Endometrial microvascular endothelial cells (primary cell): ENCODE results near the gene AKAP1. TPM values are rescaled to one million over a fixed set of nuclear protein-coding genes. Genes with fewer than 3 reads are reported as not detected.
"Not testable (repeated sequence)": the region's sequence is repeated elsewhere in the genome, so short reads cannot be mapped to it uniquely, and the experiment has no call there.

Source experiments
- in situ Hi-C: cut with HindIII; loops from 2 replicates; pipeline ENCODE4 v1.10.0; 2017; ENCODE audit warnings: low sequenced_read_pairs, low pct_unique_long_range_greater_than_20kb; ENCODE audit errors: inconsistent ontology term
- total RNA-seq: library from RNA; depleted of rRNA; stranded (reverse); fragments of >200 nt; gene quantifications from one replicate; pipeline ENCODE4 v1.2.3, GENCODE V29; 2015; ENCODE audit errors: inconsistent ontology term

AKAP1 gene
- total RNA-seq, 1 donor from 2014 or later: 25.3 TPM

DNA sequence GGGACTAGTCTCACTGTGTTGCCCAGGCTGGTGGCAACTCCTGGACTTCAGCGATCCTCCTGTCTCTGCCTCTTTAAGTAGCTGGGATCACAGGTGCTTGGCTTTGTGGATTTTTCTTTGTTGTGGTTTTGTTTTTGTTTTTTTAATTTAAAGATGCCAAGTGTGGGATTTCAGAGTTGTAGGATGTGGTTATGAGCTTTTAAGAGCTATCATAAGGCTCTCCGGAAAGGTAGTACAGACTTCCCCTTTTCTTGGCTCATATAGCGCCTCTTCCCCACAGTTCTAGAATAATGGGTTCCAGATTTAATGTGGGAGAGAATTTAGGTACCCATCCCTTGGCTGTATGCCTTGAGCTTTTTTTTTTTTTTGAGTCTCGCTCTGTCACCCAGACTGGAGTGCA is 17.1 kb downstream of the AKAP1 start:
- in situ Hi-C loops: no loop called here

DNA sequence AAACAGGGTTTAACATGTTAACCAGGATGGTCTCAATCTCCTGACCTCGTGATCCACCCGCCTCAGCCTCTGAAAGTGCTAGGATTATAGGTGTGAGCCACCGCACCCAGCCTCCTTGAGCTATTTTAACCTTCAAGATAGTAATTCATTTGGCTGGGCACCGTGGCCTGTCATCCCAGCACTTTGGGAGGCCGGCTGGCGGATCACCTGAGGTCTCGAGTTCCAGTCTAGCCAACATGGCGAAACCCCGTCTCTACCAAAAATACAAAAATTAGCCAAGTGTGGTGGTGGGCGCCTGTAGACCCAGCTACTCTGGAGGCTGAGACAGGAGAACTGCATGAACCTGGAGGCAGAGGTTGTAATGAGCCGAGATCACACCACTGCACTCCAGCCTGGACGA is 17.6 kb downstream of the AKAP1 start:
- in situ Hi-C loops: not testable (repeated sequence)

DNA sequence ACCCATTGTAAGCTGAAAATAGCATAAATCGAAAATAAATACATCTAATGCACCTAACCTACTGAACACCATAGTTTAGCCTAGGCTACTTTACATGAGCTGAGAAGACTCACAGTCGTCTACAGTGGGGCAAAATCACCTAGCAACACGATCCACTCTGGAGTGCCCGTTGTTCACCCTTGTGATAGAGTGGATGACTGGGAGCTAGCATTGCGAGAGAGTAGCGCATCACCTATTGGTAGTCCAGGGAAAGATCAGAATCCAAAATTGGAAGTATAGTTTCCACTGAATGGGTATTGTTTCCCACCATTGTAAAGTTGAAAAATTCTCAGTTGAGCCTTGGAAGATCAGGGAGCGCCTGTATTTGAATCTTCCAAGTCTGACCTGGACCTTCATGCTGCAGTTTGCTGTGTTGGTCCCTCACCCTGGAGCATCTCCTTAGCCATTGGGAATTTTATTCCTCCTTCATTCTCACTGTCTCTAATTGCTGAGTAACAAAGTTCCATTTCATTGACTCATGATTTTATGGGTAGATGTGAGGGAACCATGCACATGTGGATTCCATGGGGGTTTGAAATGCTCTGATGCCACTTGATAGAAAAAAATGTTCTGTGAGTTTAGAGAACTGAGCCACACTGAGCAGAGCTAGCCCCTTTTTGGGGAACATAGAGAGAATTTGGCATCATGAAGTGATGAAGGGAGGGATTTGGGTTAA is 19.6 kb downstream of the AKAP1 start:
- in situ Hi-C loops: no loop called here

DNA sequence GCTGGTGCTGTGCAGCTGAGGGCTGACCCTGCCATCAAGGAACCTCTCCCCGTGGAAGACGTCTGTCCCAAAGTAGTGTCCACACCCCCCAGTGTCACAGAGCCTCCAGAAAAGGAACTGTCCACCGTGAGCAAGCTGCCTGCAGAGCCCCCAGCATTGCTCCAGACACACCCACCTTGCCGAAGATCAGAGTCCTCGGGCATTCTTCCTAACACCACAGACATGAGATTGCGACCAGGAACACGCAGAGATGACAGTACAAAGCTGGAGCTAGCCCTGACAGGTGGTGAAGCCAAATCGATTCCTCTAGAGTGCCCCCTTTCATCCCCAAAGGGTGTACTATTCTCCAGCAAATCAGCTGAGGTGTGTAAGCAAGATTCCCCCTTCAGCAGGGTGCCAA is 20.5 kb downstream of the AKAP1 start:
- in situ Hi-C loops: no loop called here

DNA sequence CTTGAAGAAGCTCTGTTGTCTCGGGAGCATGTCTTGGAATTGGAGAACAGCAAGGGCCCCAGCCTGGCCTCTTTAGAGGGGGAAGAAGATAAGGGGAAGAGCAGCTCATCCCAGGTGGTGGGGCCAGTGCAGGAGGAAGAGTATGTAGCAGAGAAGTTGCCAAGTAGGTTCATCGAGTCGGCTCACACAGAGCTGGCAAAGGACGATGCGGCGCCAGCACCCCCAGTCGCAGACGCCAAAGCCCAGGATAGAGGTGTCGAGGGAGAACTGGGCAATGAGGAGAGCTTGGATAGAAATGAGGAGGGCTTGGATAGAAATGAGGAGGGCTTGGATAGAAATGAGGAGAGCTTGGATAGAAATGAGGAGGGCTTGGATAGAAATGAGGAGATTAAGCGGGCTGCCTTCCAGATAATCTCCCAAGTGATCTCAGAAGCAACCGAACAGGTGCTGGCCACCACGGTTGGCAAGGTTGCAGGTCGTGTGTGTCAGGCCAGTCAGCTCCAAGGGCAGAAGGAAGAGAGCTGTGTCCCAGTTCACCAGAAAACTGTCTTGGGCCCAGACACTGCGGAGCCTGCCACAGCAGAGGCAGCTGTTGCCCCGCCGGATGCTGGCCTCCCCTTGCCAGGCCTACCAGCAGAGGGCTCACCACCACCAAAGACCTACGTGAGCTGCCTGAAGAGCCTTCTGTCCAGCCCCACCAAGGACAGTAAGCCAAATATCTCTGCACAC is 21.2 kb downstream of the AKAP1 start:
- in situ Hi-C loops: no loop called here

DNA sequence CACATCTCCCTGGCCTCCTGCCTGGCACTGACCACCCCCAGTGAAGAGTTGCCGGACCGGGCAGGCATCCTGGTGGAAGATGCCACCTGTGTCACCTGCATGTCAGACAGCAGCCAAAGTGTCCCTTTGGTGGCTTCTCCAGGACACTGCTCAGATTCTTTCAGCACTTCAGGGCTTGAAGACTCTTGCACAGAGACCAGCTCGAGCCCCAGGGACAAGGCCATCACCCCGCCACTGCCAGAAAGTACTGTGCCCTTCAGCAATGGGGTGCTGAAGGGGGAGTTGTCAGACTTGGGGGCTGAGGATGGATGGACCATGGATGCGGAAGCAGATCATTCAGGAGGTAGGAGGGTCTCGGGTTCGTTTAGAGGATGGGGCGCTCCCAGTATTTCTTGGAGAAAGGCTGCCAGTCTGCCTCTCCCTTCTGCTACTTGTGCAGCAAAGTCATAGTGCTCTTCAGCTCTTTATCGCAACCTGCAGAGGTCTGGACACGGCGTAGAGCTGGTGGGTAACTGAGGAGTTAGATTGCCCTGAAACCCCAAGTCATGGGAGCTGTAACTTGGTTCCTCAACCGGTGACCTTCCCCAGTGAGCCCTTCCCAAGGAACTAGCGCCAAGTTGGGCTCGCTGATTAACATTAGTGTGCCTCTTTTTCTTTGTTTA is 21.9 kb downstream of the AKAP1 start:
- in situ Hi-C loops: no loop called here

DNA sequence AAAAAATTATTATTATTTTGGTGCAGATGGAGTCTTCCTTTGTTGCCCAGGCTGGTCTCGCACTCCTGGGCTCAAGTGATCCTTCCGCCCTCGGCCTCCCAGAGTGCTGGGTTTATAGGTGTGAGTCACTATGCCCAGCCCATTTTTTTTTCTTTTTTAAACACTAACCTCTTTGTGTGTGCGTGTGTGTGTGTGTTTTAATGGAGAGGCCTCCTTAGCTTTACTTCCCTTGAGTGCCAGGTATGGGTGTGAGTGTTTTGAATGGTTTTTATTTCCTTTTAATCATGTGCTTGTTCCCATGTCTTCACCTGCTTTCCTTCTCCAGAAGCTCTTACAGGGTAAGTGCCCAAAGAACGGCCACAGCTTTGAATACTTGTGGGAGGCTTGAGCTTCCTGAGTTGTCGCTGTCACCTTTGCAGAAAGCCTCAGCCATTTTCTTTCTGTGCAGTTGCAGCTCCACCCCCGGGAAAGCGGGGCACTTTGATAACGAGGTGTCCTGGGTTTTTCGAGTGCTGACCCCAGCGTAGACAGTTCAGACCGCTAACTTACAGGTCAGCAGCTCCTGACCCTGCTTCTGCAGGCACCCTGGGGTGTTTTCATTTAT is 22.6 kb downstream of the AKAP1 start:
- in situ Hi-C loops: no loop called here

DNA sequence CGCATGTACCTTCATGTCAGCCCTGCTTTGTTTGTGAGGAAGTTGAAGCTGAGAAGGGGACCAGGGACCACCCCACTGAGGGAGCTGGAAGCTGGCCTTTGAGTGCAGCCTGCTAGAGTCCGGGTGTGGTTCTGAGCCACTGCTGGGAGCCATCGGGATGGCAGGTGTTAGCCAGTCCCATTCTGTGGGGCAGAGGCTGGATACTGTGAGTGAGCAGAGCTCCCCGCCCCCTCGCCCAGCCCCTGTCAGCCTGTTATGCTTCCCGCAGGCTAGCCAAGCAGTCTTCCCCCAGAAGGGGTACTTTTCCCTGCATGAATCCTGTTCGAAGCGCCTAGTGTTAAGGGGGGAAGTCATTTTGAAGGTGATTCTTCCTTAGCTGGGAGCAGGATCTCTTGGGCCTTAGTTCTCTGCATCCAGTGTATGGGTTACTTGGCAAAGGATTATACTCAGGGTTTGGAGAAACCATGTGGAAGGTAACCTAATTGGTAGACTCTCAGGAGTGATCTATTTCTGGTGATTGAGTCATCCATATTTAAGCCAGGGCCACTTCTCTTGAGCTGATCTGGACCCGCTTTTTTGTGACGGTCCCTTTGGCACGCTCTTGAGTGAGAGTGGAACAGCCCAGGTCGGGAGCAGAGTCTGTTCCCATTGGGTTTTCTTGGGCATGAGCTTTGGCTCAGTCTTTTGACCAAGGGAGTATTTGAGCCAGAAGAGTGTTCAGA is 23.8 kb downstream of the AKAP1 start:
- in situ Hi-C loops: no loop called here

DNA sequence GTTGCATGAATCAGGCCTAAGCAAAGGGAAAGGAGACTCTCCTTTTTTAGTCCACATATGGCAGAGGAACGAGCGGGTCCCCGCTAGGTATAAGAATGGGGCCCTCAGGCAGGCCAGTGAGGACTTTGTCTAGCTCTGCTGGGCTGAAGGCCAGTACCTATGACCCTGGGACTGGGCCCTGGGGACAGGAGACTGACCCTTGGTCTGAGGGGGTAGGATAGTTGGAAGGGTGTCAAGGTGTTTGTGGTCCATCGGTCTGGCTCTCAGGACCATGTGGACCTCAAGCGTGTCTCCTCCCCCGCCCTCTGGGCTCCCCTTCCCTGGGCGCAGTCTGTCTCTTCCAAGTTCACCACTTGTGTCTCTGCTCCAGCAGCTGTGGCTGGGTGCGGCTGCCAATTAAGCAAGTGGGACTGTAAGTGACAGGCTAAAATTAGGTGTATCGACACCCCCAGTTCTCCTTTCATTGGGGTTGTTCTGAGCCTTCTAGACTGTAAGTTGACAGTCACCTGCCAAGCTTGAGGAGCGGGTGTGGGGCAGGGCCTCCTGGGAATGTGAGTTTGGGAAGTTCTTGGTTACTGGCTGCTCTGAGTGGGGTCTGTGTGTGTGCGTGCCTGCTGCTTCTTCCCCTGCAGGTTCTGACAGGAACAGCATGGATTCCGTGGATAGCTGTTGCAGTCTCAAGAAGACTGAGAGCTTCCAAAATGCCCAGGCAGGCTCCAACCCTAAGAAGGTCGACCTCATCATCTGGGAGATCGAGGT is 24.5 kb downstream of the AKAP1 start:
- in situ Hi-C loops: no loop called here

DNA sequence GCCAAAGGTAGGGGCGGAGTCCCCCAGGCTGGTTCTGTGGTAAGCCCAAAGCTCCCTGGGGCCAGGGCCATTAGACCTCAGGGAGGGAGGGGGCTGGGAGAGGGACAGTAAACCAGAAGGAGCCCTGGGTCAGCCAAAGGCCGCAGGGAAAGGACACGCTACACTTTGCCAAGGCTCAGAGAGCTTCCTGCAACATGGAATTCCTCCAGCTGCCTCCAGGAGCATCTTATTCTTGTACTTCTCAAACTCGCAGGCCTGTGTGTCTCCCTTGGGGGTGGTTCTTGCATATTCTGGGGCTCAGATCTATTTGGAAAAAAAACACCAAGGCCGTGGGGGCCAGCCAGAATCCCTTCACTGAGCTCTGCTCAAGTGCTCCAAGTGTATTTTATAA is 25.1 kb downstream of the AKAP1 start:
- in situ Hi-C loops: no loop called here

DNA sequence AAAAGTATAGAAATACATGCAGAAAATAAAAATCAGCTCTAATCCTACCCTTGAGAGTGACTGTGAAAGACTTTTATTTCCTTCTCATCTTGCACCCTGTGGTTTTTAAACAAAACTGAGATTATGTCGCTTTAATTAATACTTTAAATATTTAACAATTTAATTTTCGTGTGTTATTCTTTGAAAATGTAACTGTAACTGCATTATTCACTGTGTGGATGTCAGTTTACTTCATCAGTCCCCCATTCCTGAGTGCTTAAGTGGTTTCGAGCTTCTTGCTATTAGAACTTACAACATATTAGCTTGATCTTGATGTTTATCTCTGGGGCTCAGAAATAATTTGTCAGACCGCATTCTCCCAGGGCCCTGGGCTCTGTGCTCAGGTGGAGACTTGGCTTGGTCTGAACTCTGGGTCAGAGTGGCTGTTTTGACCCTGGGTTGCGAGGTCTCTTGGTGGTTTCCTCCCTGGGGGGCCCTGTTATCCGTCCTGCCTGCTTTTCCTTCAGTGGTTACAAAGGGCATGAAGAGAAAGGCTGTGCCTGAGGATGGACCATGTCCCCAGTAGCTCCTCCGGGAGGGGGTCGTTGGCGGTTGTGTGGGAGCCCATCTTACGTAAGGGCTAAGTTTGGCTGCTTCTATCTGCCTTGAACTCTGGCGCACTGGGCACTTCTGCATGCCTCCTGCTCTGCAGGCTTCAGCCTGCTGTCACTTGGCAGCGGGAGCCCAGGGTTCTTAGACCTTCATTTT is 25.7 kb downstream of the AKAP1 start:
- in situ Hi-C loops: no loop called here

DNA sequence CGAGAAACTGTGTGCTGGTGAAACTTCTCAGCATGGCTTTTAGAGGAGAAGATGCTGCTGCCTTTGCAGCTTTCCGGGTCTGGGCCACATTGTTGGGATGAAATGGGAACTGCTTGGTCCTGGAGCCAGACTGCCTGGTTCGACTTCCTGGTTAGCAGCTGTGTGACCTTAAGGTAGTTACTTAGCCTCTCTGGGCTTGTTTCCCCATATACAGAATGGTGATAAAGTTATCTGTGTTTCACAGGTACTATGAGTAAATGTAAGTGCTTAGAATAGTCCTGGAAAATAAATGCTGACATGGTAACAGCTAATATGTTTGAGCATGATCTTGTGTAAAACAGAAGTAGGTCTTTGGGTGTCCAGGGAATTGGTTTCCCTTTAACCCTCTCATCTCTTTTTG is 26.3 kb downstream of the AKAP1 start:
- in situ Hi-C loops: no loop called here

DNA sequence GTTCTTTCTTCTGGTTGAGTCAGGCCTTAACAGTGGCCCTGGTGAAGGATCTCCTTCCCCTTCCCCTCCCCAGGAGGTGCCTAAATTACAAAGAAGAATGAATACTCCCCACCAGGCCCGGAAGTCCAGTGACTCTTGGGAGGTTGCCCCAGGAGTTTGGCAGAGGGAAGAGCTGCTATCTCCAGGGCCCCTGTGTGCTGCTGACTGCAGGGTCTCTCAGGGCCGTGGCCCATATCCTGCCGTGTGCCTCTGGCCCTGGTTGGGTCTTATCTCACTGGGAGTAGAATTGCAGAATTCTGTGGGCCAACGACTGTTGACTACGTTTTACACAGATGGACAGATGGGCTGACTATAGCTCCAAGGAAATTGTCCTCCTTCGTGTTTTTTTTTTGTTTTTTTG is 28.0 kb downstream of the AKAP1 start:
- in situ Hi-C loops: no loop called here

DNA sequence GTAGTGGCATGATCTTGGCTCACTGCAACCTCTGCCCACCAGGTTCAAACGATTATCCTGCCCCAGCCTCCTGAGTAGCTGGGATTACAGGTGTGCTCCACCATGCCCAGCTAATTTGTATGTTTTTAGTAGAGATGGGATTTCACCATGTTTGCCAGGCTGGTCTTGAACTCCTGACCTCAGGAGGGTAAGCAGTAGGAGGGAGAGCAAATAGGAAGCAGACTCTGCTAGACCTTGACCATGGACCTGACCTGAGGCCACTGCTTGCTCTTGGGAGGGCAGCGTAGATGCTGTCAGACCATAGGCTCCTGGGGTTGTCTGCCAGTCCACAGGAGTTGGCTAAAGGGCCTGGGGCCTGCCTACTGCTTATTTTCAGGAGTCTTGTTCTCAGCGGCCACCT is 28.6 kb downstream of the AKAP1 start:
- in situ Hi-C loops: no loop called here

DNA sequence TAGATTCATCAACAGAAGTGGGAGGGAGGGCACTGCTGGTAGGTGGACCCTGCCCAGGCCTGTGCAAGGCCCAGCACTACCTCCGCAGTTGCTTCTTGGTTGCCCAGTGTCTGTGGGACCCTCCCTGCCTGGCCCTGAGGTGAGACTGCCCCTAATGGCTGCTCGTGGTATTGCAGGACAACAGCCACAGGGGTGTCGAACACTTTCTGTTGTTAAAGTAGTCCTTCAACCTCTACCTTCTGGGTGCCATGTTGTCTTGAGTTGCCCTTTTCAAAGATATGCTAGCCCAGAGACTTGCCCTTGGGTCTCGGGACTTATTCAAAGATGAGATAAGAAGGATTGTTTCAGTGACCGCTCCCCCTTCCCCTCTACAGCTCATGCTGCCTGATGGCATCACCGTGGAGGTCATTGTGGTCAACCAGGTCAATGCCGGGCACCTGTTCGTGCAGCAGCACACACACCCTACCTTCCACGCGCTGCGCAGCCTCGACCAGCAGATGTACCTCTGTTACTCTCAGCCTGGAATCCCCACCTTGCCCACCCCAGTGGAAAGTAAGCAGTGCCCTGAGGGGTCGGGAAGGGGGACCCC is 29.1 kb downstream of the AKAP1 start:
- in situ Hi-C loops: no loop called here

DNA sequence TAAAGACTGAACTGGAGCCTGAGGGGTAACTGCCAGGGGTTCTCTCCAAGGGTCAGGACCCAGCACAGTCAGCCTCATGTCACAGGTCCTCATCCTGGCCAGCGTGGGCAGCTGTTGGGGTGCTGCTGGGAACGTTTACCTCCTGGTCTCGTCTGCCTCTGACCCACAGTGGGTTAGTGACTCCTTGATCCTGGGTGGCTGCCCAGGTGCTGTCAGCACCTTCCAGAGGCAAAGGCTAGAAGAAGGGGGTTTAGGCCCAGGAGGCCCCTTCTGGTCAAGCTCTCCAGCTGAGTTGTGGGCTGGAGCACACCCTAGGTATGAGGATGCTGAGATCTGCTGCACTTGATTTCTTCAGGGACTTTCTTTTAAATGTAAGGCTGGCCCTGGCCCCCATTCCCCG is 30.3 kb downstream of the AKAP1 start:
- in situ Hi-C loops: no loop called here

DNA sequence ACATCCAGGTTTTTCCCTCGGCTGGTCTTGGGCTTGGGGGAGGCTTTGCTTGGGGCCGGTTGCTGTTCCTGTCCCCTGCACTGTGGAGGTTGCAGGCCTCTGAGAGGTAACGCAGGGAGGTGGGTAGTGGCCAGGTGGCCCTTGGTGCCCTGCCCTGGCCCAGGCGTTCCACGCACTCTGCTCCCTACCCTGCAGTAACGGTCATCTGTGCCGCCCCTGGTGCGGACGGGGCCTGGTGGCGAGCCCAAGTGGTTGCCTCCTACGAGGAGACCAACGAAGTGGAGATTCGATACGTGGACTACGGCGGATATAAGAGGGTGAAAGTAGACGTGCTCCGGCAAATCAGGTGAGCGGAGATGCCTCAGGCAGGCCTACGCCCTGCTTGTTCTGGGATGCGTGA is 30.9 kb downstream of the AKAP1 start:
- in situ Hi-C loops: no loop called here

DNA sequence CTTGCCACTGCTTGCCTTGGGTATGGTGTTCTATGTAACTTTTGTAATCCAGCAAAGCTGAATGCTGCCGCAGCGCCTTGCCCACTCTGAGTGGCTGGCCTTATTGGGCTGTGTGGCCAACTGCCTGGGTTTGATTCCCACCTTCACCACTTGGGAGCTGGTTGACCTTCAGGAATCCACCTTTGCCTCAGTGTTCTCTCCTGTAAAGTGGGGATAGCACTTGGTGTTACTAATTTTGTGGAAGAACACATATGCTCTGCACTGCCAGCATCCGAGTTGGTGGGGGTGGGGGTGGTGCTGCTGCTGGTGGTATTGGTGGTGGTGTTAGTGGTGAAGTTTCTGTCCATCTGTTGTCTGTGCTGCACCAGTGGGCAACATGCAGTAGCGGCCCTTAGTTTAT is 32.8 kb downstream of the AKAP1 start:
- in situ Hi-C loops: no loop called here
